Measurements from ENCODE around the gene SLC12A2.

DNA sequence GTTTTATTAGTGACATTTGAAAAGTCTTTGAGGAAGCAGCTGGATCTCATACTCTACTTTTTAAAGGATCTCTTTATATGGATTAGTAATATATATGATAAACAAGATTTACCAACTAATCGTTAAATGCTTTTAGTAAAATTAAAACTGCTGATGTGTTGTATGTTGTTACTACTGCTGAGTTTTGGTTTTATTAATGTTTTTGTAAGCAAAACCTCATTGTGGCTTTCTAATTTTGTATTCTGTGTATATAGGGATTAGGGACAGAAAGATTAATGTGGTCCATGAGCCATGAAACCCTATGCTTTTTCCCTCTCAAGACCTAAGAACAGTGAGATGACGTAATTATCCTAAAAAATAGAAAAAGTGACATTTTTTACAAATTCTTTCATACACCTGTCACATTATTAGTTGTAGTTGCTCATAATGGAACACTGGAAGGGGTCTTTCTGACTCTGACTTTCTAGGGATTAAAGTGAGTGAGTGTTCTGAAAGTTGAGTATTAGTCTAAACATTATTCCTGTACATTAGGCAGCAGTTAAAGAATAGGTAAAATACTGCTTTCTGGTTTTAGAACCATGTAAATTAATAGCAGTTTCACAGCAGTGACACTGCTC, 85.9 kb downstream of the SLC12A2 start:
- TF ChIP-seq POLR2AphosphoS5 (IDR thresholded peaks at IDR 0.05) (no peak), POLR2A (IDR thresholded peaks at IDR 0.05) (no peak)
